Esophagus squamous epithelium (tissue), 5 donors: Measurements from ENCODE around the gene EPB41L1. TPM values are rescaled to one million over a fixed set of nuclear protein-coding genes. Genes with fewer than 3 reads are reported as not detected.

Experiments
- DNase-seq: peaks from one replicate; lab custom pipeline; 2025; lab: John Stamatoyannopoulos, UW
- H3K27ac ChIP-seq, 4 donors: fragments of 200-600 bp; sonication (generic); one replicate each; pipeline ENCODE4 v1.5.1; 2016 to 2019; ENCODE audit warnings: mild to moderate bottlenecking in 1 of 4
- H3K27me3 ChIP-seq, 4 donors: fragments of 200-600 bp; sonication (generic); 1 replicate in 3 of 4; 2 replicates in 1 of 4; pipeline versions ENCODE4 v1.5.1 to v1.6.0; 2017 to 2021; ENCODE audit warnings: antibody characterized with exemption in 1 of 4
- H3K36me3 ChIP-seq, 3 donors: fragments of 200-600 bp; sonication (generic); one replicate each; pipeline ENCODE4 v1.5.1; 2016 to 2019
- H3K4me1 ChIP-seq, 3 donors: fragments of 200-600 bp; sonication (generic); one replicate each; pipeline ENCODE4 v1.5.1; 2017 to 2019
- H3K4me3 ChIP-seq, 4 donors: fragments of 200-600 bp; sonication (generic); 1 replicate in 3 of 4; 2 replicates in 1 of 4; pipeline ENCODE4 v1.5.1; 2016 to 2019; ENCODE audit warnings: mild to moderate bottlenecking in 2 of 4, moderate library complexity in 1 of 4
- H3K9me3 ChIP-seq, 3 donors: fragments of 200-600 bp; sonication (generic); one replicate each; pipeline ENCODE4 v1.5.1; 2016 to 2019
- POLR2A ChIP-seq, 4 donors: fragments of 450-650 bp; IDR thresholded peaks; one replicate each; pipeline ENCODE4 v1.6.1; 2017; ENCODE audit warnings: antibody characterized with exemption in 4 of 4, mild to moderate bottlenecking in 4 of 4, moderate library complexity in 3 of 4
- WGBS, 2 donors: methylation state at CpG; one replicate each; pipeline ENCODE4 v1.1.5; 2018; 5-methylcytosine and 5-hydroxymethylcytosine counted together
- intact Hi-C: fragments of 100-400 bp; cut with DNase I; formaldehyde crosslinking; loops from one replicate; pipeline ENCODE4 v1.15.0; 2022
- total RNA-seq, 4 donors: library from RNA; depleted of rRNA; stranded (reverse); fragments of >200 nt; gene quantifications; one replicate each; pipeline ENCODE4 v1.1.0, GENCODE V29; 2016
- TF ChIP-seq, protein P1 (sequence below), 6 experiments: fragments of 450-650 bp in 4 of 6; fragments of 200-600 bp in 2 of 6; sonication (generic) in 2 of 6; IDR thresholded peaks; one replicate each; pipeline ENCODE4 v1.5.1; 2016 to 2019; ENCODE audit warnings: antibody characterized with exemption in 6 of 6, mild to moderate bottlenecking in 4 of 6, moderate library complexity in 4 of 6
- donor health status: DM: yes; HTN: yes; CAD: no.

The EPB41L1 gene
- total RNA-seq, 4 donors from 2014 or later, result 39.1 to 112 (median 85.7) TPM

DNA sequence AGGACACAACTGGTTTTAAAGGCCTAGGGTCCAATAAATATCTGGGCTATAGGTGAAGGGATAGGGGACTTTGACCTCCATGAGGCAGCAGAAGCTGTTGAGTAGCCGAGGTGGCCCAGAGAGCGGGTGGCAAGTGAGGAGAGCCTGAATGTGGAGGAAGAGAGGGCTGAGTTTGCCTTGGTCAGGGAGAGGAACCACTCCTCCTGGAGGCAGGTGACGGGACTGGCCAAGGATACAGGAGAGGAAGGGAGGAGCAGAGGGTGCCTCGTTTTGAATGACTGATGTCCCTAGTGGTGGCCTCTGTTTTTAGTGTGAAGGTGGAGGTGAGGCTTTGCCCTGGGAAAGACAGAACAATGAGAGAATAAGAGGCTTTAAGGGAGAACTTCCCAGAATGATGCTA, 62.7 kb downstream of the EPB41L1 start:
- intact Hi-C loops, result no loop called here
- Histone ChIP-seq H3K9me3 (no peaks in the 10 kb centered on the region), H3K27me3 (no peaks in the 10 kb centered on the region), H3K4me1 (no peaks in the 10 kb centered on the region), H3K36me3 (peaks cover 4 to 100% (median 9%) of the 10 kb centered on the region in 3 donors), H3K27ac (no peak overlapping the region), H3K4me3 (no peak overlapping the region)
- DNase-seq, result no peak
- 59 to 69% methylated on average over 4 of the region's 4 CpGs for WGBS, 2 donors
- TF ChIP-seq, protein P1, sequence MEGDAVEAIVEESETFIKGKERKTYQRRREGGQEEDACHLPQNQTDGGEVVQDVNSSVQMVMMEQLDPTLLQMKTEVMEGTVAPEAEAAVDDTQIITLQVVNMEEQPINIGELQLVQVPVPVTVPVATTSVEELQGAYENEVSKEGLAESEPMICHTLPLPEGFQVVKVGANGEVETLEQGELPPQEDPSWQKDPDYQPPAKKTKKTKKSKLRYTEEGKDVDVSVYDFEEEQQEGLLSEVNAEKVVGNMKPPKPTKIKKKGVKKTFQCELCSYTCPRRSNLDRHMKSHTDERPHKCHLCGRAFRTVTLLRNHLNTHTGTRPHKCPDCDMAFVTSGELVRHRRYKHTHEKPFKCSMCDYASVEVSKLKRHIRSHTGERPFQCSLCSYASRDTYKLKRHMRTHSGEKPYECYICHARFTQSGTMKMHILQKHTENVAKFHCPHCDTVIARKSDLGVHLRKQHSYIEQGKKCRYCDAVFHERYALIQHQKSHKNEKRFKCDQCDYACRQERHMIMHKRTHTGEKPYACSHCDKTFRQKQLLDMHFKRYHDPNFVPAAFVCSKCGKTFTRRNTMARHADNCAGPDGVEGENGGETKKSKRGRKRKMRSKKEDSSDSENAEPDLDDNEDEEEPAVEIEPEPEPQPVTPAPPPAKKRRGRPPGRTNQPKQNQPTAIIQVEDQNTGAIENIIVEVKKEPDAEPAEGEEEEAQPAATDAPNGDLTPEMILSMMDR (IDR thresholded peaks at IDR 0.05), result peak in 1 of 6 experiments; percentile 24
- TF ChIP-seq POLR2A (IDR thresholded peaks at IDR 0.05), result no peak

GRCh38 chr20:36218380-36219064, 64.0 kb downstream of the EPB41L1 start:
- no peak for DNase-seq
- no peaks in the 10 kb centered on the region for H3K9me3 ChIP-seq
- H3K36me3 ChIP-seq, result peaks cover 0 to 100% (median 12%) of the 10 kb centered on the region in 3 donors
- TF ChIP-seq POLR2A (IDR thresholded peaks at IDR 0.05), result no peak
- TF ChIP-seq, protein P1 (IDR thresholded peaks at IDR 0.05), result no peak
- intact Hi-C loops, result no loop called here
- H3K4me3 ChIP-seq, result no peak overlapping the region
- 66 to 83% methylated on average over 8 to 12 of the region's 16 CpGs for WGBS, 2 donors
- no peaks in the 10 kb centered on the region for H3K4me1 ChIP-seq
- no peaks in the 10 kb centered on the region for H3K27me3 ChIP-seq
- H3K27ac ChIP-seq, result no peak overlapping the region

DNA sequence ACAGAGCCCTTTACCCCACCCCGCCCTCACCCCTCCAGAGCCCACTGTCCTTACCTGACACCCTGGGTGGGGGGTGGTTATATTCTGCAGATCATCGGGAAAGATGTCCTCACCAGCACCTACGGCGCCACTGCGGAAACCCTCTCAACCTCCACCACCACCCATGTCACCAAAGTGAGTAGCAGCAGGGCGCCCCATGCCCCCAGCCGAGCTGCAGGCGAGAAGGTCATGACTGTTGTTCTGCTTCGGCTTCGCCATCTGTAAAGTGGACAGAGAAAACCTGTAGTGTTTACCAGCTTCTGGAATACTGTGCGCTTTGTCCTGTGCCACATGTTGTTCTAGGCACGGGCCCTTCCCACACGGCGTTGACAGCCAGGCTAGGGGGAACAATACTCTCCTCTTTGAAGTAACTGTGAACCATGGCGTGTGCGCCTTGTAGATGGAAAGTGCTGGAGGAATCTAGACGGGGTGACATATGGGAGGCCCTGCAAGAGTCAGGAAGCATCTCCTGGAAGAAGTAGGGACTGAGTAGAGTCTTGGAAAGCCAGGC, 65.2 kb downstream of the EPB41L1 start:
- H3K4me1 ChIP-seq, result no peaks in the 10 kb centered on the region
- TF ChIP-seq, protein P1 (IDR thresholded peaks at IDR 0.05), result no peak
- no peak for TF ChIP-seq POLR2A (IDR thresholded peaks at IDR 0.05)
- intact Hi-C loops, result no loop called here
- no peak overlapping the region for H3K27ac ChIP-seq
- H3K27me3 ChIP-seq, result no peaks in the 10 kb centered on the region
- no peak overlapping the region for H3K4me3 ChIP-seq
- DNase-seq, result no peak
- H3K9me3 ChIP-seq, result no peaks in the 10 kb centered on the region
- peaks cover 0 to 99% (median 12%) of the 10 kb centered on the region in 3 donors for H3K36me3 ChIP-seq
- WGBS, 2 donors, result 72 to 99% methylated on average over 2 to 8 of the region's 17 CpGs

GRCh38 chr20:36225666-36226065, 71.1 kb downstream of the EPB41L1 start:
- Histone ChIP-seq H3K9me3 (no peaks in the 10 kb centered on the region), H3K27me3 (no peaks in the 10 kb centered on the region), H3K4me1 (no peaks in the 10 kb centered on the region), H3K36me3 (peaks cover 7 to 99% (median 16%) of the 10 kb centered on the region in 3 donors), H3K27ac (no peak overlapping the region), H3K4me3 (no peak overlapping the region)
- WGBS, 2 donors, result 86 to 89% methylated on average over 7 of the region's 7 CpGs
- TF ChIP-seq, protein P1 (IDR thresholded peaks at IDR 0.05), result no peak
- no peak for TF ChIP-seq POLR2A (IDR thresholded peaks at IDR 0.05)
- DNase-seq, result no peak
- intact Hi-C loops, result no loop called here

GRCh38 chr20:36228770-36229169, 74.2 kb downstream of the EPB41L1 start:
- no peak for TF ChIP-seq POLR2A (IDR thresholded peaks at IDR 0.05)
- TF ChIP-seq, protein P1 (IDR thresholded peaks at IDR 0.05), result no peak
- H3K4me3 ChIP-seq, result no peak overlapping the region
- H3K27ac ChIP-seq, result no peak overlapping the region
- H3K27me3 ChIP-seq, result no peaks in the 10 kb centered on the region
- peaks cover 0 to 72% (median 16%) of the 10 kb centered on the region in 3 donors for H3K36me3 ChIP-seq
- H3K4me1 ChIP-seq, result no peaks in the 10 kb centered on the region
- intact Hi-C loops, result no loop called here
- WGBS, 2 donors, result 73 to 74% methylated on average over 6 of the region's 6 CpGs
- H3K9me3 ChIP-seq, result no peaks in the 10 kb centered on the region
- DNase-seq, result no peak
